Measurements from ENCODE around the gene SHKBP1. TPM values are rescaled to one million over a fixed set of nuclear protein-coding genes. Genes with fewer than 3 reads are reported as not detected.

Gene SHKBP1
- total and polyA plus RNA-seq, 2 of the 13 experiments (the other 11 are each of a cell fraction or from before 2014, with no cell fraction given) = 16.2 to 17.4 TPM

DNA sequence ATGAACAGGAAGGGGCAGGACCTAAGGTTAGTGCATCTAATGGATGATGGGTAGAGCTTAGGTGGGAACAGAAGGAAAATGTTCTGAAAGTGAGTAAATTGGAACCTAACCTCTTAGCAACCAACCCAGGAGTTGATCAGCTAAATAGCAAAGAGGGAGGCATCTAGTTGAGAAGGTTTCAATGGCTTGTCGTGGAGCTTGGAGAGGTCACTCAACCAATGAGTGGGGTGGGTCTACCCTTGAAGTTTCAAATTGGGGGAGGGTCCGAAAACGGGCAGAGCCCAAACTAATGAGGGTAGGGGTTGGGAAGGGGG, 5.7 kb upstream of the SHKBP1 start (continued):
- TF ChIP-seq, protein P1, sequence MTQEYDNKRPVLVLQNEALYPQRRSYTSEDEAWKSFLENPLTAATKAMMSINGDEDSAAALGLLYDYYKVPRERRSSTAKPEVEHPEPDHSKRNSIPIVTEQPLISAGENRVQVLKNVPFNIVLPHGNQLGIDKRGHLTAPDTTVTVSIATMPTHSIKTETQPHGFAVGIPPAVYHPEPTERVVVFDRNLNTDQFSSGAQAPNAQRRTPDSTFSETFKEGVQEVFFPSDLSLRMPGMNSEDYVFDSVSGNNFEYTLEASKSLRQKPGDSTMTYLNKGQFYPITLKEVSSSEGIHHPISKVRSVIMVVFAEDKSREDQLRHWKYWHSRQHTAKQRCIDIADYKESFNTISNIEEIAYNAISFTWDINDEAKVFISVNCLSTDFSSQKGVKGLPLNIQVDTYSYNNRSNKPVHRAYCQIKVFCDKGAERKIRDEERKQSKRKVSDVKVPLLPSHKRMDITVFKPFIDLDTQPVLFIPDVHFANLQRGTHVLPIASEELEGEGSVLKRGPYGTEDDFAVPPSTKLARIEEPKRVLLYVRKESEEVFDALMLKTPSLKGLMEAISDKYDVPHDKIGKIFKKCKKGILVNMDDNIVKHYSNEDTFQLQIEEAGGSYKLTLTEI (CRISPR knock-in tag; conservative IDR thresholded peaks at IDR 0.05) = no peak
- TF ChIP-seq ZNF232 (CRISPR knock-in tag; IDR thresholded peaks at IDR 0.05; ENCODE audit: borderline replicate concordance) (no peak), KAT7 (CRISPR knock-in tag; IDR thresholded peaks at IDR 0.05; ENCODE audit: borderline replicate concordance) (no peak), ETV6 (CRISPR knock-in tag; conservative IDR thresholded peaks at IDR 0.05) (no peak), CC2D1A (CRISPR knock-in tag; IDR thresholded peaks at IDR 0.05) (no peak), ZNF672 (CRISPR knock-in tag; IDR thresholded peaks at IDR 0.05) (no peak), NFYB (CRISPR knock-in tag; IDR thresholded peaks at IDR 0.05) (no peak)

DNA sequence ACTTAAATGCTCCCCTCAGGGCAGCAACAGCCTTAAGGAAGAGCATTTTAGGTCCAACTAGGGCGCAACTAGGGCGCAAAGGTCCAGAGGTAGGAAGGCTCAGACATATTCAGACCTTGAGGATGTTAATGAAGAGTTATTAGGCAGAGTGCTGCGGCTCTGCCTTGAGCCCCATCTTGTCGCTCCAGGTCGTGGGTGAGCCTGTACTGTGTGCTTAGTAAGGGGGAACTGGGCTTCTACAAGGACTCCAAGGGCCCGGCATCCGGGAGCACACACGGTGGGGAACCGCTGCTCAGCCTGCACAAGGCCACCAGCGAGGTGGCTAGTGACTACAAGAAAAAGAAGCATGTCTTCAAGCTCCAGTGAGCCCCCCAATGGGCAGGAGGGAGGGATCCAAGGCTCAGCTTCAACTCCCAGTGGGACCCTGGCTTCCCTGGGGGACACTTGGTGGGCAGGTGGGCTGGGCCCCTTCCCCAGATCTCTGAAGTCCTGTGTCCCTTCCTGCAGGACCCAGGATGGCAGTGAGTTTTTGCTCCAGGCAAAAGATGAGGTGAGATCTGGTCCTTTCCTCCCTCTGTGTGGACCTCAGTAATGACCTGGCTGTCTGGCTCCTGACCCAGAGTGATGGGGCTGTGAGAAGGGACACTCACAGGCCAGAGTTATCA, 4.7 kb upstream of the SHKBP1 start:
- Histone ChIP-seq H3K4me2 (ENCODE audit: low read depth, low read length) (no peak overlapping the region), H4K20me1 (ENCODE audit: insufficient read depth, low read length) (no peaks in the 10 kb centered on the region), H3K4me1 (ENCODE audit: insufficient read depth, low read length) (peaks cover 24% of the 10 kb centered on the region), H3K4me3 (replicated peaks in 1 of 3; ENCODE audit: insufficient read depth in 1 of 3, low read depth in 2 of 3, low read length in 3 of 3) (no peak overlapping the region), H3K36me3 (replicated peaks in 1 of 2; ENCODE audit: control insufficient read depth in 1 of 2, insufficient read depth in 2 of 2, low read length in 2 of 2) (no peaks in the 10 kb centered on the region), H2AFZ (ENCODE audit: low read length) (no peak overlapping the region), H3K9ac (ENCODE audit: insufficient read depth, low read depth, low read length) (no peak overlapping the region), H3K27ac (ENCODE audit: extremely low read length, insufficient read depth, low read length) (no peak overlapping the region), H3K79me2 (ENCODE audit: insufficient read depth, low read length) (no peaks in the 10 kb centered on the region), H3K27me3 (ENCODE audit: control insufficient read depth in 1 of 2, insufficient read depth in 2 of 2, low read length in 2 of 2) (peaks cover 5 to 27% of the 10 kb centered on the region in 2 experiments), H3K9me3 (ENCODE audit: low read length) (no peaks in the 10 kb centered on the region)
- in situ Hi-C loops (cut with HindIII; ENCODE audit: extremely low pct_ligation_motif_present, low pct_unique_long_range_greater_than_20kb) = no loop called here
- DNase-seq (ENCODE audit: low spot score) = no peak
- POLR2A ChIA-PET = no interaction called here
- intact Hi-C loops (cut with micrococcal nuclease; ENCODE audit: unreplicated experiment) = no loop called here
- 62% methylated on average over 4 of the region's 10 CpGs for WGBS (ENCODE audit: low lambda C conversion rate)
- no TSS peak for BruUV-seq (replicated peaks)
- CTCF ChIA-PET (ENCODE audit: low intra/inter-chr PET ratio, low total read pairs) = interaction anchor here (1.3 kb wide), 1 partner anchor 62 kb away, joined by 5 read pairs; no protein-coding TSS in a partner anchor
- no peak for FAIRE-seq
- no peak for ATAC-seq
- TF ChIP-seq XRCC5 (optimal IDR thresholded peaks at IDR 0.05; ENCODE audit: low read length) (no peak), TAF15 (IDR thresholded peaks at IDR 0.05; ENCODE audit: low read depth, low read length, poor library complexity, severe bottlenecking) (no peak), ZNF329 (CRISPR knock-in tag; IDR thresholded peaks at IDR 0.05; ENCODE audit: low read depth) (no peak), HOXA7 (CRISPR knock-in tag; IDR thresholded peaks at IDR 0.05) (no peak), SIN3A (IDR thresholded peaks at IDR 0.05; ENCODE audit: borderline replicate concordance, low read depth, low read length) (no peak), PHB2 (IDR thresholded peaks at IDR 0.05; ENCODE audit: partially characterized antibody) (no peak), HDAC1 (CRISPR knock-in tag; IDR thresholded peaks at IDR 0.05) (no peak), POLR2AphosphoS2 (IDR thresholded peaks at IDR 0.05; ENCODE audit: low read depth, low read length) (no peak)
- TF ChIP-seq, protein P2, sequence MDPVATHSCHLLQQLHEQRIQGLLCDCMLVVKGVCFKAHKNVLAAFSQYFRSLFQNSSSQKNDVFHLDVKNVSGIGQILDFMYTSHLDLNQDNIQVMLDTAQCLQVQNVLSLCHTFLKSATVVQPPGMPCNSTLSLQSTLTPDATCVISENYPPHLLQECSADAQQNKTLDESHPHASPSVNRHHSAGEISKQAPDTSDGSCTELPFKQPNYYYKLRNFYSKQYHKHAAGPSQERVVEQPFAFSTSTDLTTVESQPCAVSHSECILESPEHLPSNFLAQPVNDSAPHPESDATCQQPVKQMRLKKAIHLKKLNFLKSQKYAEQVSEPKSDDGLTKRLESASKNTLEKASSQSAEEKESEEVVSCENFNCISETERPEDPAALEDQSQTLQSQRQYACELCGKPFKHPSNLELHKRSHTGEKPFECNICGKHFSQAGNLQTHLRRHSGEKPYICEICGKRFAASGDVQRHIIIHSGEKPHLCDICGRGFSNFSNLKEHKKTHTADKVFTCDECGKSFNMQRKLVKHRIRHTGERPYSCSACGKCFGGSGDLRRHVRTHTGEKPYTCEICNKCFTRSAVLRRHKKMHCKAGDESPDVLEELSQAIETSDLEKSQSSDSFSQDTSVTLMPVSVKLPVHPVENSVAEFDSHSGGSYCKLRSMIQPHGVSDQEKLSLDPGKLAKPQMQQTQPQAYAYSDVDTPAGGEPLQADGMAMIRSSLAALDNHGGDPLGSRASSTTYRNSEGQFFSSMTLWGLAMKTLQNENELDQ (CRISPR knock-in tag; IDR thresholded peaks at IDR 0.05; ENCODE audit: borderline replicate concordance) = no peak
- TF ChIP-seq, protein P3, sequence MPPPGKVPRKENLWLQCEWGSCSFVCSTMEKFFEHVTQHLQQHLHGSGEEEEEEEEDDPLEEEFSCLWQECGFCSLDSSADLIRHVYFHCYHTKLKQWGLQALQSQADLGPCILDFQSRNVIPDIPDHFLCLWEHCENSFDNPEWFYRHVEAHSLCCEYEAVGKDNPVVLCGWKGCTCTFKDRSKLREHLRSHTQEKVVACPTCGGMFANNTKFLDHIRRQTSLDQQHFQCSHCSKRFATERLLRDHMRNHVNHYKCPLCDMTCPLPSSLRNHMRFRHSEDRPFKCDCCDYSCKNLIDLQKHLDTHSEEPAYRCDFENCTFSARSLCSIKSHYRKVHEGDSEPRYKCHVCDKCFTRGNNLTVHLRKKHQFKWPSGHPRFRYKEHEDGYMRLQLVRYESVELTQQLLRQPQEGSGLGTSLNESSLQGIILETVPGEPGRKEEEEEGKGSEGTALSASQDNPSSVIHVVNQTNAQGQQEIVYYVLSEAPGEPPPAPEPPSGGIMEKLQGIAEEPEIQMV (CRISPR knock-in tag; IDR thresholded peaks at IDR 0.05; ENCODE audit: low read depth) = no peak
